SU-DHL-6 (cell line): Measurements from ENCODE around the gene DKK2.

ENCODE experiments used
- CTCF ChIP-seq: fragments of 200-600 bp; sonication (generic); IDR thresholded peaks from one replicate; pipeline ENCODE4 v1.5.1; 2017; ENCODE audit warnings: antibody characterized with exemption, mild to moderate bottlenecking, low read length, moderate library complexity; ENCODE audit not compliant: insufficient read depth, poor library complexity, severe bottlenecking
- EZH2phosphoT487 ChIP-seq: fragments of 200-600 bp; sonication (generic), shearing (Covaris generic); conservative IDR thresholded peaks from 2 replicates; pipeline ENCODE4 v1.6.1; 2018; ENCODE audit warnings: mild to moderate bottlenecking, antibody characterized with exemption, low read length, moderate library complexity, mixed read lengths

- TF ChIP-seq CTCF: no peak
- no peak for TF ChIP-seq EZH2phosphoT487
Observed at GRCh38 chr4:106951891-106952290, 84.2 kb downstream of the DKK2 start.
